NCI-H524 treated with DMSO at 0.1 percent for 48 hours (cell line): ENCODE data around the gene PTPRE.

Experiments used
- DNase-seq: peaks from one replicate; lab custom pipeline; 2025; lab: John Stamatoyannopoulos, UW

Gene PTPRE

GRCh38 chr10:127926455-127926854 is 19.6 kb downstream of the PTPRE start:
- no peak for DNase-seq

- no peak for DNase-seq
Measured at GRCh38 chr10:127928021-127928806, 21.3 kb downstream of the PTPRE start.

GRCh38 chr10:127932521-127933270 is 25.8 kb downstream of the PTPRE start:
- no peak for DNase-seq

- DNase-seq = no peak
Measured at GRCh38 chr10:127933271-127933670, 26.4 kb downstream of the PTPRE start.

- DNase-seq = no peak
Measured at GRCh38 chr10:127934383-127934782, 27.5 kb downstream of the PTPRE start.

GRCh38 chr10:127935071-127935561 is 28.2 kb downstream of the PTPRE start:
- no peak for DNase-seq

- no peak for DNase-seq
Measured at GRCh38 chr10:127937069-127937468, 30.2 kb downstream of the PTPRE start.

GRCh38 chr10:127937915-127938463 is 31.1 kb downstream of the PTPRE start:
- DNase-seq = no peak

- no peak for DNase-seq
Measured at GRCh38 chr10:127939786-127940330, 33.0 kb downstream of the PTPRE start.

- DNase-seq = no peak
Measured at GRCh38 chr10:127940866-127941640, 34.1 kb downstream of the PTPRE start.

GRCh38 chr10:127942811-127943210 is 35.9 kb downstream of the PTPRE start:
- no peak for DNase-seq

GRCh38 chr10:127943336-127943910 is 36.5 kb downstream of the PTPRE start:
- DNase-seq = no peak

GRCh38 chr10:127944256-127944655 is 37.4 kb downstream of the PTPRE start:
- DNase-seq = no peak

GRCh38 chr10:127945341-127945758 is 38.4 kb downstream of the PTPRE start:
- DNase-seq = no peak

GRCh38 chr10:127945948-127946711 is 39.2 kb downstream of the PTPRE start:
- no peak for DNase-seq

- no peak for DNase-seq
Measured at GRCh38 chr10:127947211-127947610, 40.3 kb downstream of the PTPRE start.

GRCh38 chr10:127948791-127949190 is 41.9 kb downstream of the PTPRE start:
- no peak for DNase-seq

- DNase-seq = no peak
Measured at GRCh38 chr10:127949831-127950230, 42.9 kb downstream of the PTPRE start.

GRCh38 chr10:127951861-127952574 is 45.1 kb downstream of the PTPRE start:
- no peak for DNase-seq

- no peak for DNase-seq
Measured at GRCh38 chr10:127952575-127952869, 45.6 kb downstream of the PTPRE start.
